CD4-positive, alpha-beta T cell treated with Interleukin-15 for 1 hour (primary cell): Measurements from ENCODE around the gene OXNAD1.

Source experiments
- DNase-seq: peaks from one replicate; pipeline ENCODE4 v3.0.0-alpha.2; 2020

Gene OXNAD1

GRCh38 chr3:16284633-16285032 lies 19.6 kb downstream of the OXNAD1 start:
- DNase-seq, result no peak

DNA sequence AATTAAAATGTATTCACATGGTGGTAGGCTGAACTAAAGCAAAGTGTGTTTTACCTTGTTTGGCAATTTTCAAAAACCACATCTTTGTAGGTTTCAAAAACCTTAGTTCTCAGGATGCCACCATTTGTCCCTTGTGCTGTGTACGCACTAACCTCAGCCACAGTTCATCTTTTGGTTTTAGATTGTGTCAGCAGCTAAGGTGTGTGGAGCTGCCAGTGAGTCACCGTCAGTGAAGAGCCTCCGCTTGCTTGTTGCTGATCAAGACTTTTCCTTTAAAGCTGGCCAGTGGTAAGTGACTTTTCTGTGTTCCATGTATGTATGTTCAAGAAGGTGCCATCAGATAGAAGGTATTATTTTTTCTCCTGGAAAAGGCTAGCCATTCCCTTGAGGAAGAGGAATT lies 21.1 kb downstream of the OXNAD1 start:
- peak; percentile 79 for DNase-seq

DNA sequence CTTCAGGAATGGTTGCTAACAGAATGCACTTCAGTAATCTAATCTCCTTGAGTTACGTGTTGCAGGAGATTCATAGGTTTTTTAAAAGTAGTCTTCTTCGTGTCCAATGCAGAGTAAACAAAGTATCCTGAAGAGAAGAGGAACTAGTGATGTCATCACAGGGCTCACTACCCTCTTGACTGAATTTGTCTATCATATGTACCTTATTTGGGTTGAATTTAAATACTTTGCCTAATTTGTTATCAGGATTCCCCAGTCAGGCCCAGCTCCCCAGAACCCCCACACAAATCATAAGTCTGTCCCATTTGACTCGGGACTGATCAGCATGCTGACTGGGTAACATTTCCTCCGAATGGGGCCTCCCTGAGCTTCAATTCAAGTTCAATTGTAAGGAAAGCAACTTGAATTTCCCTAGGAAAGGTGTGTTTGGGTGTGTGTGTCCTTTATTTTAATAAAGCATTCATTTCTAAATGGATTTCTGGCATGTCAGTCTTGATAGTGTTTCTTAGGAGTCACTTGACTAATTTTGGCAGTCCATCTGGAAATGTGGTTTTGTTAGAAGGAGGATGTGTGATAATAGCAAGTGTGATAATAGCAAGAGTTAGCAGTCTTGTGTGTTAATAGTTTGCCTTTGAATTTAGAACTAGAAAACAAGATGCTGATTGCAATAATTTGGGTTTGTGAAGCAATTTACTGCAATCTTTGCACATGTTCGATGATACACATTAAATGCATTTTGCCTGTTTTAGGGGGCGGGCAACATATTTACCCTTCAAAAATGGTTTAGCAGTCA lies 21.9 kb downstream of the OXNAD1 start:
- DNase-seq, result no peak

DNA sequence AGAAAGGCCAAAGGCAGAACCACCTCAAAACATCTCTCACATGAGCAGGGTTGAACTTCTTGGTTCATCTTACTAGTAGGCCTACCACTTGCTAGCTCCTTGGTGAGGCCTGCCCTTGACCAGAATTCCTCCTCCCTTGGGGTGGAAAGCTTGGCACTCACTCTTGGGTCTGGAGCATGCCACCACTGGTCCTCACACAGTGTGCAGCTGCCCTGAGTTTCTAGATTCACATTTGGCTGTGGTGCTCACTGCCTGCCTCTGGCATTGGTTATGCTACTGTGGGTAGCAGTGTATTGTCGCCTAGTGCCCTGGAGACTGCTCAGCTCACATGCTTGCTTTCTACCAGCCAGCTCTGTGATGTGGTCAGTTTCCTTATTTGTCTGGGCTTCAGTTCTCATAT lies 23.7 kb downstream of the OXNAD1 start:
- no peak for DNase-seq

DNA sequence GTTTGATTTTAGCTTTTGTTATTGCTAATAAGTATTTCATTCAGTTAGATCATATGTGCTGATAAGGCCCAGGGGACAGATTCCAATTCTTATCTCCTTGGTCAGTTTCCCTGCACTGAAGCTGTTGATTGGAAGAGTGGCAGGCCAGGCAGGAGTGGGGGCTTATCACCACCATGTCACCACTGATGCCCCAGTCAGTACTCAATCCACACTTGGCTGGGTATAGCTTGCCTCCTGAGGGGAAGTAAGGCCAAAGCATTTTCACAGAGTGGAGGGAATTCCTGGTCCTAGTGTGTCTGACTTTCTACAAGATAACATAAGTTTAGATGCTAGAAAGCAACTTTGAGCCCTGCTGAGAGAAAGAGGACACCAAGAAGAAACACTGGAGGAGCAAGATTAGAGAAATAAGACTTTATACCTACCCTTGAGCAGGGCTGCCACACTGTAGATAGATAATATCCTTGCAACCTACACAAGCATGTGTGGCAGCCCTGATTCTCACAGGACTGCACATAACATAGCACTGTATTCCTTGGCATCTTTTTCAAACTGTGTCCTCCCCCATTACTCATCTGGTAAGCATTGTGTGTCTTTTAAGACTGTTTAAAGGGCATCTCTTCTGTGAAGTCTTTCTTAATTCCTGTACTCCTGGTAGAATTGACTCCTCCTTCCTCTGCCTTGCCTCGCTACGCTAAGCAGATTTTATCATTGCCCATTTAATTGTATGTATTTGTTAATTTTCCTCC lies 24.3 kb downstream of the OXNAD1 start:
- DNase-seq, result no peak

DNA sequence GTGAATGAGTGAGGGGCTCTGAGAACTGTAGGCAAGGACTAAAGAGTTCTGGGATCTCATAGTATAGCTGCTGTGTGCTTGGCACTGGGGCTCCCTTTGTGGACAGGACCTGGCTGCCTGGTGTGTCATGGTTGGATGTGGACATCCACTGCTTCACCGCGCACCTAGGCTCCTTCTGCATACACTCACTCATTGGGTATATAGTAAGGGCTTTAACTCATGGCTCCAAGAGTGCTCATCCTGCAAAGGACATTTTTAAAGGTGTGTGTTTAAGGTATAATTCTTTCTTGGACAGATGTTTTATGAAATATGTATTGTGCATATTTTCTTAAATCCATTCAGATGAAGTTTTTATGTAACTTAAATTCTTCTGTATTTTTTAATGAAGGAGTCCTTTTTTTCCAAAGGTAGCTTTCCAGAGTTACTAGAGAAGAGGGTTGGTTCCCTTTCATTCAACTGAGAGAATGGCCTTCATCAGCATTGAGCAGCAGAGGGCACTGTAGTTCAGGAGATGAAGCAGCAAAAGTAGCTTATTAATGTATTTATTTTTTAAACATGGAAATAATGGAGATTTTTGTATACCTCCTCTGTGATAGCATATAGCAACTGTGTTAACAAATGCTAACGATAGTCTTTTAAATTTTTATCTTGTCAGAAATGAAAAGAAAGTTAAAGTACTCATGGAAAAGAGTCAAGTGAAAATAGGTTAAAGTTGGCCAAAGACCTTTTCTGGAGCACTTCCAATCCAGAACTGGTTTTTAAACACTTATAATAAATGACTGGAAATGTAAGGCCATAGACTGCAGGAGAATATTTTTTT lies 25.2 kb downstream of the OXNAD1 start:
- peak; percentile 49 for DNase-seq

- no peak for DNase-seq
These were observed 25.8 kb downstream of the OXNAD1 start for GRCh38 chr3:16290827-16291196.

GRCh38 chr3:16294844-16295243 lies 29.8 kb downstream of the OXNAD1 start:
- DNase-seq, result no peak

DNA sequence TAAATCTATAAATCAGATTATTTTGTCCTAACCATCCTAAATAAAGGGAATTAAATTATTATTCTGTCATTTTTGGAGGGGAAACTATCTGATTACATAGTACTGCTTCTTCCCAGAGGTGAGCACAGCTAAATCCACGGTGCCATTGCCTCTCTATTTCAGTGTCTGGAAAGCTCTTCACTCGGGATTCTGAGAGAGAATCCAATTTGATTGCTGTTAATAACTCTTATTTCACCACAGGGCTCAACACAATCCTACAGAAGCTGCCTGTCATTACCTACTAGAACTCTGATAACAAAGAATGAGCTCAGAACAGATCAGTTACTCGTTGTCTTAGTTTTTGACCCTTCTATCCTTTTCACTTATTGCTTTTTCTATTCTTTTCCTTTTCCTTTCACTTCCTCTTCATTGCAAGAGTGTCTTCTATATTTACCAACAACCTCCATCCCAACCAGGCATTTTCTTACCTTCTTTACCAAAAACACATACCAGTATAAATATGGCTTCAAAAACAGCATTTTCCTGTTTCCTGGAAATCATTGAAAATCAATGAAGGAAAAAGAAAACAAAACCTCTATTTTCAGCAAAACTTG lies 30.4 kb downstream of the OXNAD1 start:
- DNase-seq, result no peak

- DNase-seq, result no peak
These were observed 33.2 kb downstream of the OXNAD1 start for GRCh38 chr3:16297997-16298885.

DNA sequence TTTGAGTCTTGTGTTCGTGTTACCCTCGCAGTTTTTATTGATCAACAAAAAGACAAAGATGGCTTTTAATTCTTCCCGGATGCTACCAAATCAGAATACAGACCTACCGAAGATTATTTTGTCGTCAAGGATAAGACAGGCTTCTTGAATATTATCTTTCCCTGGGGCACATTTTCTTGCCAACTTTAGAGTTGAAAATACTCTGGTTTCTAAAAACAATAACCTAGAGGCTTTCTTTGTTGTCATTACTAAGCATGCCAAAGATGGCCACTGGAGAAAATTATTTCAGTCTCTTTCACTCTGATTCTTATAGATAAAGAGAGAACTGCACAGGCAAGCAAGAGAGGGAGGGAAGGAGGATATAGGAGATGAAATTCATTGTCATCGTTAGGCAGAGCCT lies 33.9 kb downstream of the OXNAD1 start:
- no peak for DNase-seq

DNA sequence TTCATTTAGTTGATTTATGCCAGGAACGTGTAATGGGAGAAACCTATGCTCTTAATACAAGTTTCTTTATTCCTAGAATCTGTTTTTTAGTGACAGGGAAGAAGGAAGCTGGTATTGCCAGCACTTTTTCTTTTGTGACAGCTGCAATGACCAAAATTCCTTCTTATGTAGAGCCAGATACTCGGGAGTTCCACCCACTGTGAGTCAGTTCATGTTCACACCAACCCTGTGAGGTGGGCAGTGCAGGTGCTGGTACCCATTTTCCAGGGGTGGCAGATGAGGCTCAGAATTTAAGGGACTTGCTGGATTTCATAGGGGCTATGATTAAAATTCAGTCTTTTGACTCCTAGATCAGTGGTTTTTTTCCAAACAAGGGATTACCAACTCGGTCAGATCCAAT lies 34.7 kb downstream of the OXNAD1 start:
- DNase-seq, result no peak

- no peak for DNase-seq
These were observed 35.3 kb downstream of the OXNAD1 start for GRCh38 chr3:16300307-16300706.

- peak; percentile 65 for DNase-seq
These were observed 35.9 kb downstream of the OXNAD1 start for GRCh38 chr3:16300881-16301359.

GRCh38 chr3:16301507-16301906 lies 36.5 kb downstream of the OXNAD1 start:
- DNase-seq, result no peak

DNA sequence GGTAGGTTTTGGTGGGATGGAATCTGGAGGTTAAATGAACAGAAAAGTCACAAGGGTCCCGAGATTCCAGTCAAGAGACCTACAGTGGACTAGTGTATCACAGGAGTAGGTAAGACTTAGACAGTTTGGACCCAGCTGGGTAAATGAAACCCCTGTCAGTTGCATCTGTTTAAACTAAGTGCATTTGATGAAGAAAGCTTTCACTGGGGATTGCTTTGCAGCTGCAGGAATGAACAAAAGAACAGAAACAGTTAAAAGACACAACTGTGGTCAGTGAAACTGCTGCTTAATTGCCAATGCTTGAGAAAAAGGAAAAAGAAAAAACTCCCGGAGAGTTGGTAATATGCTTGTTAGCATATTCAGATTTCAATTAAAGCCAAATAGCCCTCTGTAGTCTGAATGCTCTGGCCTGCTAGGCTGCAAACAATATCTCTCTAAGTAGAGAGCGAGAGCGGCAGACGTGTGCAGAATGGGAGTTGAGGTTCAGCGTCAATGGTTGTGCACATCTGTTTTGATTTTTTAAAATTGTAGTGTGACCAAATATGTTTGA lies 37.1 kb downstream of the OXNAD1 start:
- DNase-seq, result no peak

DNA sequence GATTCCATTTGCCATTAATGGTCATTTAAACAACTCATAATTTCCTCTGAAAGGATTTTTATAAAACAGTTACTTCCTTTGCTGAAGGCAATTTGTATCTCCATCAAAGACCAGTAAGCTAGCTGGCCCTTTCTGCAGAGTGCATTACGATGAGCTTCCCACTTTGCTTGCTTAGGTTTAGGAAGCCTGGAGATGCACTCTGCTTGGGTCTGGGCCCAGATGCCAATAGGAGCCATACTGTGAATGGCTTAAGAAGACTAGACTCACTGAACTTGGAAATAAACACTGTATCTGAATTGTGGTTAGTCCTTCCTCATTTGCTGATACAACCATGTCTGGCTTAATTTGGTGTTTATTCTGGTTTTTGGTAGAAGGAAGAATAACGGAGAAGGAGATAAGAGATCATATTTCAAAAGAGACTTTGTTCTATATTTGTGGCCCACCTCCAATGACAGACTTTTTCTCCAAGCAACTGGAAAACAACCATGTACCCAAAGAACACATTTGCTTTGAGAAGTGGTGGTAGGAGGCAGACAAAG lies 38.1 kb downstream of the OXNAD1 start:
- no peak for DNase-seq

GRCh38 chr3:16304061-16305010 lies 39.3 kb downstream of the OXNAD1 start:
- no peak for DNase-seq

DNA sequence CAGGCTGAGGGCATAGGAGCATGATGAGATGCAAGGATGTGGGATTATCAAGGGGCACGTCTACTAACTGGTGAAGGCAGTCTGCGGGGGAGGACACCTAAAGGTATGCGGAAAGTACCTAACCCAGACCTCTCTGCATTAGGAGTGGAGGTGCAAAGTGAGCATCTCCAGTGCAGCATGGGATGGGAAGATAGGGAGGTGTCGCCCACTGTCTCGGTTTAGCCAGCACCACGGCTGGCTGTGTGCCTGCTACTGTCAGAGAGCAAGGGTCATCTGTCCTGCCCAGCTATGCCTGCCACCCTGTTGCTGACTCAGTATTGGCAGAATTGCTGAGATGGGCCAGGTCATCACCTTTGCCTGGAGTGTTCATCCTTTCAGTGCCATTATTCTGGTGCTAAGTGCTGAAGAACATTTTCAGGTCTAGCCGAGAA lies 40.1 kb downstream of the OXNAD1 start:
- DNase-seq, result peak; percentile 43
